HG03066 (cell line): ENCODE measurements around the gene TMCC3.
"Not testable (repeated sequence)": the region's sequence is repeated elsewhere in the genome, so short reads cannot be mapped to it uniquely, and the experiment has no call there.

ENCODE experiments used
- ATAC-seq: cut with Tn5 transposase; IDR thresholded peaks from one replicate; pipeline ENCODE4 v1.9.1; 2021; ENCODE audit warnings: low read depth; ENCODE audit not compliant: unreplicated experiment

The TMCC3 gene

GRCh38 chr12:94582591-94582990 is 67.8 kb downstream of the TMCC3 start:
- no peak for ATAC-seq

DNA sequence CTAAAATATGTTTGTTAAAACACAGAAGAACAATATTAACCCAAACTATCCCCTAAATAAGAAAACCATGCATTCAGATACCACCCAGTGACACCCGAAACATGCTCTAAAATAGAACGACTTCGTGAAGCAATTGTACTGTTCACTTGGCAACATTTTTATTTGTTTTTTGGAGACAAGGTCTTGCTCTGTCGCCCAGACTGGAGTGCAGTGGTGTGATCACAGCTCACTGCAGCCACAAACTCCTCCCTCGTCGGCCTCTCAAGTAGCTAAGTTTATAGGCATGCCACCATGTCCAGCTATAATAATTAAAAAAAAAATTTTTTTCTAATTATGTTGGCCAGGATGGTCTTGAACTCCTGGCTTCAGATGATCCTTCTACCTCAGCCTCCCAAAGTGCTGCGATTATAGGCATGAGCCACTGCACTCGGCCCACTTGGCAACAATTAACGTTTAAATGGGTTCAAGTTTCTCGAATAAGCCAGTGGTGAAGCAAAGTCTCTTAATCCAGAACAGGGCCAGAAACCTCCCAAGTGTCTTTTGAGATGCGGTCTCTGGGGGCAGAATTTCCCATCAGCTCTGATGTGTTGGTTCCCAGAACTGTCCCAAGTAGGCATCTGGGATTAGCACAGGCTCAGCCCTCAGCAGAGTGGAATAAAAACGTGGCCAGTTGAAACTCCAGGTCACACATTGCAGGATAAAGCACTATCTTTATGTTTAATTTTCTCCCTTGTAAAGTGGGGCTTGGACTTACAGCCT is 74.5 kb downstream of the TMCC3 start:
- no peak for ATAC-seq

- ATAC-seq, result no peak
Observed at GRCh38 chr12:94575024-94575423, 75.3 kb downstream of the TMCC3 start.

DNA sequence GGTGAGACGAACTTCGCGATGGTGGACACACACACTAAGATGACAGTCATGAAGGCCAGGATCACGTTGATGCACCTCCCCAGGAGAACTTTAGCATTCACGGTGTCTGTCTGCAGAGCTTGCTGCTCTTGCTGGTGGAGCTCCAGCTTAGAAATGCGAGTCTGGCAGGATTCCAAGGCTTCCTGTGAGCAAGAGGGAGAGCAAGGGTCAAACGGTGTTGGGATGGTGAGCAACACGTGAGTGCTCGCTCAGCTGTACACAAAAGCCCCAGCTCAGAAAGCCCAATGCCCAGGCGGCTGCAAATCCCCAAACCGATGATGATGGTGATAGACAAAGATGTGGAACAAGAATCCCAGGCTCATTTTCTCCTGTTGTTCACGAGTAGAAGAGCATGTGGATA is 78.8 kb downstream of the TMCC3 start:
- no peak for ATAC-seq

GRCh38 chr12:94570161-94570560 is 80.2 kb downstream of the TMCC3 start:
- no peak for ATAC-seq

GRCh38 chr12:94567761-94568160 is 82.6 kb downstream of the TMCC3 start:
- ATAC-seq, result no peak

DNA sequence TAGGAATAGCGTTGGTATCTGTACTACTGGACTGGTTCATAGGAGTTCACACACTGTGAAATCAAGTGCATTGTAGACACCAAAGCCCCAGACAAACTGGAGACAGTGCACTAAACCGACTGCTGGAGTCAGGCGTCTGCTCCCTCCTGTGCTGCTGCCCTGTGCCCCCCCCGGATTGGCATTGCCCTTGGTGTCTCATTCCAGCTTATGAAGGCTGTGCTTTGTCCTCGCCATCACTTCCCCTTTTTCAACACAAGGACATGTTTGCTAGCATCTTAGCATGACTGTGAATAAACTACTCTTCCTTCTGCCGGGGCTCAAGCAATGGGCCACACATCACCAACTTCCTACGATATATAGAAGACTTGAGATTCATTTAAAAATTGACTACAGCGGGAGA is 84.0 kb downstream of the TMCC3 start:
- ATAC-seq, result no peak

- no peak for ATAC-seq
Observed at GRCh38 chr12:94565683-94566082, 84.7 kb downstream of the TMCC3 start.

- ATAC-seq, result no peak
Observed at GRCh38 chr12:94563286-94563685, 87.1 kb downstream of the TMCC3 start.

DNA sequence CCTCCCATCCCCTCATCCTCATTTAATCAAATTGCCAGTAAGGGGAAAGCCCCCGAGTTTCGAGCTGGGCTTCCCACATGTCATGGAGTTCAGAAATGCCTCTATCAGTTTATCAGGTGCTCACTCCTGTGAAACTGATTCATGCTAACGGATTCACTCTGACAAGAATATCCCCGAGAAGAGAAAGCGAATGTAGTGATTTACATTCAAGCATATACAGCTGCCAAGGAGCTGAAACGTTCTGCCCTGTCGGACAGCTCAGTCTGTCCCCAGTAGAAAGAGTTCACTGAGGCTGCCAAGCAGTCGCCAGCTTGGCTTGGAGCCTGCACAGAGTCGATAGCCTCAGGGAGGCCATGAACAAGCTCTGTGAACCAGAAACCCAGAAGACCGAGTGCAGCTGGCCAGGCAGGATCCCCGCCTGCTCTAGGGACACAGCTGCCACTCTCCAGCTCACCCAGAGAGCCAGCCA is 88.4 kb downstream of the TMCC3 start:
- peak; percentile 82 for ATAC-seq

DNA sequence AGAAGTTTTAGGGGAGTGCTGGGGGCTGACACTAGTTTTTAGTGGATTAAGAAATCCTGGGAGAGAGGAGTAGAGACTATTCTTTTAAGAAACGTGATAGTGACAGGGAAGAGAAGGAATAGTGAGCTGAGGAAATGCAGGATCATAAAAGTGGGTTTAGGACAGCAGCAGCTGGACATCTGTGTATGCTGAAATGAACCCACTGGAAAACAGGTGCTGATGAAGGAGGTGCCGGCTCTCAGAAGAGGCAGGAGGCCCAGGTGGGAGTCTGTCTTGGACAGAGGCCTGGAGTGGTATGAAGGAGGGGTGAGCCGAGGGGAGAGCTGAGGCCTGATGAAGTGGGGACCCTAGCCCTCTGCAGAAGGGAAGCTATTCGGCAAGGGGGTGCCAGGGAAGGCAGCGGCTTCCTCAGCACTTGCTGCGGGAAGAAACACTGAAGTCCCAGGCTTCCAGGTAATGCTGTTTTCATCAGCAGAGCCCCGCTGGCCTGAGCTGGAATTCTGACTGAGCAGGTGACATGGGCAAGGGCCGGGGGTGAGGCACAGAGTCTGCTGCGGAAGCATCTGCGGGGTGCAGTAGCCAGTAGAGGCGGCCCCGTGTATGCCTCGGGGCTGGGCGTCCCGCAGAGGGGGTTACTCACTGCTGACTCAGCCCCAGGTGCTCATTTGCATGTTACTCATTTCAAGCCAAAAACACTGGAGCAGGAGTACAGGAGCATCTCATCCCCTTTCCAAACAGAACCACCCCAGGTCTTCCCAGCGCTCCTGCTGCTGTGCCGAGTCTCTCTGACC is 89.7 kb downstream of the TMCC3 start:
- peak; percentile 62 for ATAC-seq

- ATAC-seq, result no peak
Observed at GRCh38 chr12:94558612-94559011, 91.7 kb downstream of the TMCC3 start.

- no peak for ATAC-seq
Observed at GRCh38 chr12:94557746-94558295, 92.5 kb downstream of the TMCC3 start.

DNA sequence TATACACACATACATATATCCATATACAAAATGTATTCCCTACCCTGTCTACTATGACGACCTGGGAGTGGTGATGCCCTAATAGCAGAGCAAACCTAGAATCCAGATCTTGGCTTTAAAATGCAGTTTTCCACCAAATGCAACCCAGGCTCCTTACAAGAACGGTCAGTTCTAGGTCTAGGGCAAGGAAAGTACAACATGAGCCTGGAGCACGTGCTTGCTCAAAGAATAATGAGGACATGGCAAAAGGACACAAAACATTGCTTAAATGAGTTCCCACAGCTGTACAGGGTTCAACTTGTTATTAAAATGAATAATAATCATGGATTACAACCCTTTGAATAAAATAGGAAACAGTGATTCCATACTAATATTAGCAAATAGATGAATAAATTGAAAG is 94.7 kb downstream of the TMCC3 start:
- ATAC-seq, result no peak

GRCh38 chr12:94553875-94554274 is 96.5 kb downstream of the TMCC3 start:
- ATAC-seq, result no peak

DNA sequence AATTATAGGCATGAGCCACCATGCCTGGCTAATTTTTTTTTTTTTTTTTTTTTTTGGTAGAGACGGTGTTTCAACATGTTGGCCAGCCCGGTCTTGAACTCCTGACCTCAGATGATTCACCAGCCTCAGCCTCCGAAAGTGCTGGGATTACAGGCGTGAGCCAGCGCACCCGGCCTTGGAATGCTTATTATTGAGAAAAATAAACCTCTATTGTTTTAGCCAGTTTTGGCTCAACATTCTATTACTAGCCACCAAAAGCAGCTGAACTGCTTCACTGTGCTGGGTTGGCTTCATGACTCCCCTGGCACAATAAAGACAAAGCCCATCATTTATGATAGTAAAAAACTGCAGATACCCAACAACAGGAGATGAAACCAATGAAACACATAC is 97.2 kb downstream of the TMCC3 start:
- ATAC-seq, result no peak

- ATAC-seq, result no peak
Observed at GRCh38 chr12:94551810-94552209, 98.5 kb downstream of the TMCC3 start.

DNA sequence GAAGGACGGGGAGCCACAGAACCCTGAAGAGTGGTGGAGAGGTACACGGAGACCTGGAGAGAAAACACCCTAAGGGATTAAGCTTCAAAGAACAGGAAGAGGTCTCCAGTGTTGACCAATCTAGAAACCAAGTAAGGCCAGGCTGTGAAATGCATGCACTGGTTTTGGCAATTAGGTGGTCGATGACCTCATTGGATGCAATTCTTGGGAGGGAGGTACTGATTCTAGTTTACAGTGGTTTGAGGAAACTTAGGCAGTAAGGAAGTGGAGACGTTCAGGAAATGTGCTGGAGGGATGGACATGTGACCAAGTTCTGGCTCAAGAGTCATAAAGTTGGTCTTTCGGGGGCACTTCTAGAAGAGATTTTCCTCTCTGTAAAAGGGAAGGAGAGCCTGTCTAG is 99.4 kb downstream of the TMCC3 start:
- no peak for ATAC-seq

DNA sequence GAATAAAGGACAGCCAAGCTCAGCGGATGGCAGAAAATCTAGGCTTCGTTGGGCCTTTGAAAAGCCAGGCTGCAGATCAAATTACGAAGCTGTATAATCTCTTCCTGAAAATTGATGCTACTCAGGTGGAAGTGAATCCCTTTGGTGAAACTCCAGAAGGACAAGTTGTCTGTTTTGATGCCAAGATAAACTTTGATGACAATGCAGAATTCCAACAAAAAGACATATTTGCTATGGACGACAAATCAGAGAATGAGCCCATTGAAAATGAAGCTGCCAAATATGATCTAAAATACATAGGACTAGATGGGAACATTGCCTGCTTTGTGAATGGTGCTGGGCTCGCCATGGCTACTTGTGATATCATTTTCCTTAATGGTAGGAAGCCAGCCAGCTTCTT is 101.5 kb downstream of the TMCC3 start:
- ATAC-seq, result not testable (repeated sequence)

DNA sequence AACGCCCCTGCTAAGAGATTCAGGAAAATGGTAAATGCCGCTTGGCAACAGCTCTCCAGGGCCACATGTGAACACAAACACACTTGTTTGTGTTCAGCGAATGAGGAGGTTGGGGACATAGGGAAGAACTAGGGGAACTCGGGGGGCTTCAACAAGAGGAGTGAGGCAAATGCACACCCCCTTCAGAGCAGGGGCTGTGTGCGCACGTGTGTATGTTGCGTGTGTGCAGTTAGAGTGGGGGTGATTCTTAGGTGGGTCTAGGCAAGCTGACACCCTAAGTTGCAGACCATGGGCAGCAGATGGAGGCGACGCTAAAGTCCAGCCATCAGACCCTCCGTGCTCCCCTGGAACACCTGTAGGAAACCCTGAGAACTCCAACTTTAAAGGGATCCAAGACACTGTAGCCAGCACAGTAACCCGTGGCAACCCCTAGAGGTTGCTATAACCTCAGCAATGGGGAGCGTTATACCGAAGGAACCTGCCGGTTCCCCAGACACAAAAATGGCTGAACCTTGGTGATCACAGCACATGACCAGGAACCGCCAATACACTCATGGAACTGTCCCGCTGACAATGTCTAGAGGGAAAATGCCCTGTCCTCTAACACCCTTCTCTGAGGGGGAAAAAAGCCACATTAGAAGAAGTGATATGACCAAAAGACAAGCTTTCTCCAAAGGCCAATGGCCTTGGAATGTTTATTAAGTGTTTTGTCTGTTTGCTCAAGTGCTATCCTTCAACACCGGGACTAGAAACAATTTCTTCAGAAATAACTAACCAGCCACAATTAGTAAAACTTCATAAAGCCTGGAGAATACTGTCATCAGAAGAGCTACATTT is 104.2 kb downstream of the TMCC3 start:
- ATAC-seq, result no peak

- no peak for ATAC-seq
Observed at GRCh38 chr12:94544355-94544754, 106.0 kb downstream of the TMCC3 start.
